Neuronal stem cell (in vitro differentiated cells): Measurements from ENCODE around the gene TRAK2.

ENCODE experiments used
- DNase-seq: peaks from one replicate; pipeline ENCODE4 v3.0.0-alpha.2; 2013; ENCODE audit warnings: low spot score
- H2AFZ ChIP-seq: one replicate; pipeline ENCODE4 v1.6.1; 2013; ENCODE audit warnings: mild to moderate bottlenecking, low read length, inconsistent platforms
- H2AK5ac ChIP-seq: 2 replicates; pipeline ENCODE4 v1.6.1; 2013; ENCODE audit warnings: low read depth, mild to moderate bottlenecking, inconsistent platforms, low read length, moderate library complexity, mixed read lengths
- H2BK120ac ChIP-seq: 2 replicates; pipeline ENCODE4 v1.6.1; 2013; ENCODE audit warnings: low read depth, mild to moderate bottlenecking, inconsistent platforms, low read length, moderate library complexity, mixed read lengths
- H2BK12ac ChIP-seq: one replicate; pipeline ENCODE4 v1.6.1; 2013; ENCODE audit warnings: low read length, inconsistent platforms
- H2BK15ac ChIP-seq: 2 replicates; pipeline ENCODE4 v1.6.1; 2013; ENCODE audit warnings: mild to moderate bottlenecking, low read length, inconsistent platforms, mixed read lengths
- H2BK5ac ChIP-seq: one replicate; pipeline ENCODE4 v1.6.1; 2013; ENCODE audit warnings: inconsistent platforms, mild to moderate bottlenecking, low read length, moderate library complexity
- H3K14ac ChIP-seq: one replicate; pipeline ENCODE4 v1.6.1; 2013; ENCODE audit warnings: low read length, inconsistent platforms
- H3K18ac ChIP-seq: 2 replicates; pipeline ENCODE4 v1.6.1; 2013; ENCODE audit warnings: low read length, inconsistent platforms
- H3K23ac ChIP-seq: 2 replicates; pipeline ENCODE4 v1.6.1; 2013; ENCODE audit warnings: low read depth, mild to moderate bottlenecking, mixed read lengths, low read length, inconsistent platforms; ENCODE audit not compliant: poor library complexity
- H3K27ac ChIP-seq: replicated peaks from 3 replicates; pipeline ENCODE4 v1.5.1; 2013; ENCODE audit warnings: low read length, inconsistent platforms
- H3K27me3 ChIP-seq, 3 experiments: 2 replicates each; pipeline ENCODE4 v1.6.1; 2013; ENCODE audit warnings: low read length in 3 of 3, mild to moderate bottlenecking in 2 of 3, inconsistent platforms in 1 of 3, low read depth in 1 of 3, mixed read lengths in 1 of 3, moderate library complexity in 1 of 3; ENCODE audit not compliant: control insufficient read depth in 3 of 3, insufficient read depth in 3 of 3
- H3K36me3 ChIP-seq, 2 donors: replicated peaks in 1 of 2; 2 replicates each; pipeline ENCODE4 v1.6.1; 2013; ENCODE audit warnings: low read length in 2 of 2; ENCODE audit not compliant: control insufficient read depth in 2 of 2, insufficient read depth in 2 of 2
- H3K4ac ChIP-seq: 2 replicates; pipeline ENCODE4 v1.6.1; 2013; ENCODE audit warnings: inconsistent platforms, mild to moderate bottlenecking, low read length, moderate library complexity
- H3K4me1 ChIP-seq, 2 donors: 1 replicate in 1 of 2; 2 replicates in 1 of 2; pipeline ENCODE4 v1.6.1; 2013; ENCODE audit warnings: low read length in 2 of 2, low read depth in 1 of 2; ENCODE audit not compliant: control insufficient read depth in 2 of 2, insufficient read depth in 1 of 2
- H3K4me2 ChIP-seq: one replicate; pipeline ENCODE4 v1.6.1; 2013; ENCODE audit warnings: mild to moderate bottlenecking, low read length, inconsistent platforms; ENCODE audit not compliant: insufficient read depth, poor library complexity, severe bottlenecking
- H3K4me3 ChIP-seq, 2 donors: 2 replicates each; pipeline ENCODE4 v1.5.1; 2013; ENCODE audit warnings: low read length in 2 of 2, mild to moderate bottlenecking in 2 of 2, inconsistent platforms in 1 of 2, moderate library complexity in 1 of 2
- H3K79me1 ChIP-seq: one replicate; pipeline ENCODE4 v1.6.1; 2013; ENCODE audit warnings: low read depth, mild to moderate bottlenecking, inconsistent platforms, low read length, moderate library complexity
- H3K9ac ChIP-seq: one replicate; pipeline ENCODE4 v1.6.1; 2013; ENCODE audit warnings: mild to moderate bottlenecking, low read depth, low read length, inconsistent platforms; ENCODE audit not compliant: poor library complexity
- H3K9me3 ChIP-seq, 2 donors: replicated peaks in 1 of 2; 2 replicates each; pipeline versions ENCODE3 to v1.6.1; 2013; ENCODE audit warnings: low read length in 2 of 2, mild to moderate bottlenecking in 2 of 2, inconsistent platforms in 1 of 2, low read depth in 1 of 2, mixed read lengths in 1 of 2, moderate library complexity in 1 of 2; ENCODE audit not compliant: control insufficient read depth in 2 of 2, insufficient read depth in 1 of 2
- H4K8ac ChIP-seq: one replicate; pipeline ENCODE4 v1.6.1; 2013; ENCODE audit warnings: low read depth, mild to moderate bottlenecking, inconsistent platforms, low read length, moderate library complexity
- H4K91ac ChIP-seq: one replicate; pipeline ENCODE4 v1.6.1; 2013; ENCODE audit warnings: low read length, low read depth, mild to moderate bottlenecking, inconsistent platforms; ENCODE audit not compliant: poor library complexity
- WGBS, 2 donors: extraction: QIAGEN DNeasy Blood & Tissue Kit; methylation state at CpG; one replicate each; pipeline ENCODE4 v1.1.7; 2013; ENCODE audit warnings: missing lambda C conversion rate in 2 of 2, mixed read lengths in 1 of 2; ENCODE audit not compliant: insufficient read length in 2 of 2, insufficient replicate concordance in 1 of 2; ENCODE audit errors: extremely low coverage in 2 of 2; 5-methylcytosine and 5-hydroxymethylcytosine counted together

The TRAK2 gene

GRCh38 chr2:201362396-201362795 is 88.9 kb downstream of the TRAK2 start:
- H3K23ac ChIP-seq: no peak overlapping the region
- no peak overlapping the region for H3K4me3 ChIP-seq
- H3K4me2 ChIP-seq: no peak overlapping the region
- H3K9me3 ChIP-seq: peaks cover 3 to 5% of the 10 kb centered on the region in 2 donors
- no peak overlapping the region for H2BK120ac ChIP-seq
- no peaks in the 10 kb centered on the region for H3K79me1 ChIP-seq
- H3K4me1 ChIP-seq: peaks cover 0 to 2% of the 10 kb centered on the region in 2 donors
- no peak overlapping the region for H3K14ac ChIP-seq
- WGBS, 2 donors: no CpG with 5 or more reads among the region's 2 CpGs
- H3K9ac ChIP-seq: no peak overlapping the region
- DNase-seq: no peak
- no peak overlapping the region for H2BK15ac ChIP-seq
- no peak overlapping the region for H2AK5ac ChIP-seq
- H3K18ac ChIP-seq: no peak overlapping the region
- H2AFZ ChIP-seq: no peak overlapping the region
- no peak overlapping the region for H3K27ac ChIP-seq
- no peaks in the 10 kb centered on the region for H3K36me3 ChIP-seq
- H3K27me3 ChIP-seq: no peaks in the 10 kb centered on the region
- no peak overlapping the region for H4K91ac ChIP-seq
- no peak overlapping the region for H3K4ac ChIP-seq
- H2BK12ac ChIP-seq: no peak overlapping the region
- no peak overlapping the region for H4K8ac ChIP-seq
- H2BK5ac ChIP-seq: no peak overlapping the region

GRCh38 chr2:201361078-201361733 is 90.1 kb downstream of the TRAK2 start:
- Histone ChIP-seq H3K4me3 (no peak overlapping the region), H3K4me2 (no peak overlapping the region), H3K9me3 (peaks cover 3 to 5% of the 10 kb centered on the region in 2 donors), H3K36me3 (no peaks in the 10 kb centered on the region), H2AFZ (no peak overlapping the region), H3K9ac (no peak overlapping the region), H2BK120ac (no peak overlapping the region), H2AK5ac (no peak overlapping the region), H3K23ac (no peak overlapping the region), H3K18ac (no peak overlapping the region), H3K79me1 (no peaks in the 10 kb centered on the region), H2BK12ac (no peak overlapping the region), H4K8ac (no peak overlapping the region), H2BK15ac (no peak overlapping the region), H3K14ac (no peak overlapping the region), H3K4me1 (peaks cover 0 to 6% of the 10 kb centered on the region in 2 donors), H3K27ac (no peak overlapping the region), H4K91ac (no peak overlapping the region), H3K4ac (no peak overlapping the region), H2BK5ac (no peak overlapping the region), H3K27me3 (no peaks in the 10 kb centered on the region)
- WGBS, 2 donors: no CpG with 5 or more reads among the region's 2 CpGs
- DNase-seq: no peak

- Histone ChIP-seq H3K4me1 (peaks cover 0 to 6% of the 10 kb centered on the region in 2 donors), H3K36me3 (no peaks in the 10 kb centered on the region), H3K4me2 (no peak overlapping the region), H2BK120ac (no peak overlapping the region), H2AFZ (no peak overlapping the region), H2AK5ac (no peak overlapping the region), H3K27me3 (no peaks in the 10 kb centered on the region), H2BK5ac (no peak overlapping the region), H2BK12ac (no peak overlapping the region), H3K27ac (no peak overlapping the region), H3K14ac (no peak overlapping the region), H3K9me3 (peaks cover 3 to 5% of the 10 kb centered on the region in 2 donors), H3K4ac (no peak overlapping the region), H3K4me3 (no peak overlapping the region), H4K8ac (no peak overlapping the region), H3K18ac (no peak overlapping the region), H3K79me1 (no peaks in the 10 kb centered on the region), H3K9ac (no peak overlapping the region), H4K91ac (no peak overlapping the region), H2BK15ac (no peak overlapping the region), H3K23ac (no peak overlapping the region)
- no CpG with 5 or more reads among the region's 4 CpGs for WGBS, 2 donors
- DNase-seq: no peak
These were observed 91.0 kb downstream of the TRAK2 start for GRCh38 chr2:201360256-201360655.

GRCh38 chr2:201358684-201359083 is 92.6 kb downstream of the TRAK2 start:
- no peak overlapping the region for H3K9ac ChIP-seq
- no peak overlapping the region for H2BK5ac ChIP-seq
- no peak overlapping the region for H2BK12ac ChIP-seq
- WGBS, 2 donors: no CpG with 5 or more reads among the region's 7 CpGs
- peaks cover 0 to 6% of the 10 kb centered on the region in 2 donors for H3K4me1 ChIP-seq
- no peak overlapping the region for H2AFZ ChIP-seq
- H3K18ac ChIP-seq: no peak overlapping the region
- H4K8ac ChIP-seq: no peak overlapping the region
- no peak for DNase-seq
- no peak overlapping the region for H3K4ac ChIP-seq
- no peak overlapping the region for H2AK5ac ChIP-seq
- no peaks in the 10 kb centered on the region for H3K36me3 ChIP-seq
- H3K27me3 ChIP-seq: no peaks in the 10 kb centered on the region
- H3K4me2 ChIP-seq: no peak overlapping the region
- H3K27ac ChIP-seq: no peak overlapping the region
- H3K4me3 ChIP-seq: no peak overlapping the region
- H2BK15ac ChIP-seq: no peak overlapping the region
- H3K14ac ChIP-seq: no peak overlapping the region
- H2BK120ac ChIP-seq: no peak overlapping the region
- H4K91ac ChIP-seq: no peak overlapping the region
- no peaks in the 10 kb centered on the region for H3K79me1 ChIP-seq
- no peak overlapping the region for H3K23ac ChIP-seq
- peaks cover 3 to 5% of the 10 kb centered on the region in 2 donors for H3K9me3 ChIP-seq
